ENCODE measurements around the gene GPRASP1.

The GPRASP1 gene, protein sequence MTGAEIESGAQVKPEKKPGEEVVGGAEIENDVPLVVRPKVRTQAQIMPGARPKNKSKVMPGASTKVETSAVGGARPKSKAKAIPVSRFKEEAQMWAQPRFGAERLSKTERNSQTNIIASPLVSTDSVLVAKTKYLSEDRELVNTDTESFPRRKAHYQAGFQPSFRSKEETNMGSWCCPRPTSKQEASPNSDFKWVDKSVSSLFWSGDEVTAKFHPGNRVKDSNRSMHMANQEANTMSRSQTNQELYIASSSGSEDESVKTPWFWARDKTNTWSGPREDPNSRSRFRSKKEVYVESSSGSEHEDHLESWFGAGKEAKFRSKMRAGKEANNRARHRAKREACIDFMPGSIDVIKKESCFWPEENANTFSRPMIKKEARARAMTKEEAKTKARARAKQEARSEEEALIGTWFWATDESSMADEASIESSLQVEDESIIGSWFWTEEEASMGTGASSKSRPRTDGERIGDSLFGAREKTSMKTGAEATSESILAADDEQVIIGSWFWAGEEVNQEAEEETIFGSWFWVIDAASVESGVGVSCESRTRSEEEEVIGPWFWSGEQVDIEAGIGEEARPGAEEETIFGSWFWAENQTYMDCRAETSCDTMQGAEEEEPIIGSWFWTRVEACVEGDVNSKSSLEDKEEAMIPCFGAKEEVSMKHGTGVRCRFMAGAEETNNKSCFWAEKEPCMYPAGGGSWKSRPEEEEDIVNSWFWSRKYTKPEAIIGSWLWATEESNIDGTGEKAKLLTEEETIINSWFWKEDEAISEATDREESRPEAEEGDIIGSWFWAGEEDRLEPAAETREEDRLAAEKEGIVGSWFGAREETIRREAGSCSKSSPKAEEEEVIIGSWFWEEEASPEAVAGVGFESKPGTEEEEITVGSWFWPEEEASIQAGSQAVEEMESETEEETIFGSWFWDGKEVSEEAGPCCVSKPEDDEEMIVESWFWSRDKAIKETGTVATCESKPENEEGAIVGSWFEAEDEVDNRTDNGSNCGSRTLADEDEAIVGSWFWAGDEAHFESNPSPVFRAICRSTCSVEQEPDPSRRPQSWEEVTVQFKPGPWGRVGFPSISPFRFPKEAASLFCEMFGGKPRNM (N-terminal part only)

DNA sequence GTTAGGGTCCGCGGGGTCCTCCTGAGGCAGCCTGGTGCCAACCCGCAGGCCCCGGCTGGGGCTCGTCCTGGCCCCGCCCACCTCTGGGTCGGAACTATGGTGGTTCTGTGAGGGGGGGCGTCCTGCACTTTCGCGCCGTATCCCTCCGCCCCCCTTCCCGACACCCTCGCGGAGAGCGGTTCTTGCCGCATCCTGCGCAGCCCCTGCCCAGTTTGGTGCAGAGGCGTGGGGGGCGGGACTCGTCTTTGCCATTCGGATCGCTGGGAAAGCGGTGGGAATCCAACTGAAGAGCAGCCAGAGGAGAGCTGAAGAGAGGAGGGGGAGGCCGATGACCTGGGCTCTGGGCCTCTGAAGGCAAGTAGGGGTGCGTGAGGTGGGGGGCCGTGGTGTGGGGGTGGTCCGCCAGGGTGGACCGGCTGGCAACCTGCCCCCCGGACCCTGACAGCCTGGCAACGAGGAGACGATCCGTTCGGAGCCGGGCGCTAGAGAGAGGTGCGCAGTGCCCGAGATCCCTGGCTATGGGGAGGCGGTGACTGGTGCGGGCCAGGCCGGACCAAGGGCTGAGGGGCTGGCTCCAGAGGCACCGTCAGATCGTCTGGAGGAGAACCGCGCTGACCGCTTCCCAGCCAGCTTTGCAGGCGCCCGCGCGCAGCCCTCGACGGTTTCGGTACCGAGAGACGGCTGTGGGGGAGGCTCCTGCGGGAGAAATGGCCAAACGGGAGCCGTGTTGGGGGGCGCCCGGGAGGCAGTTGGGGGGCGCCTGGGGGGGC is at the start of gene GPRASP1:
GPRASP1 (plus strand) TSS at position 242 of the 770 bp plus-strand sequence. CDS start 2,431 bp downstream, outside the sequence.
- TF ChIP-seq GATA2 (IDR thresholded peaks at IDR 0.05; ENCODE audit: low read depth, low read length) (no peak), GATA3 (IDR thresholded peaks at IDR 0.05; ENCODE audit: low read depth, low read length) (no peak)

DNA sequence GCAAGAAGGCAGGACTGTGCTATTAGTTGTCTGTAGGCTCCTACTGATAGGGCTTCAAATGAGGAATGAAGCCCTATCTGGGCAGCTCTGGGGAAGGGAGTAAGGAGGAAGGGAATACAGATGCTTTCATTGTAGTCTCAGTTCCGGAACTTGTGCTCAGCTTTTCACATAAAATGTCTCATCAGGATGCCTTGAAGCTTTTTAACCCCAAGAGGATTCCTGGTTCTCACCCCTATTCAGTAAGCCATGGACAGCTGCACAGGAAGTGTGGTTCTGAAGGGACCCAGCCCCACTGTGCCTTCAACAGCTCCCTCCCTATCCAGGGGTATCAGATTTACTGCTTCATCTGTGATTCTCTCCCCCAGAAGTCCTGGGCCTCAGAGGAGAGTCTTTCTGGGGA is 47.0 kb upstream of the GPRASP1 start:
- TF ChIP-seq GATA2 (IDR thresholded peaks at IDR 0.05; ENCODE audit: low read depth, low read length) (no peak), GATA3 (IDR thresholded peaks at IDR 0.05; ENCODE audit: low read depth, low read length) (no peak)

DNA sequence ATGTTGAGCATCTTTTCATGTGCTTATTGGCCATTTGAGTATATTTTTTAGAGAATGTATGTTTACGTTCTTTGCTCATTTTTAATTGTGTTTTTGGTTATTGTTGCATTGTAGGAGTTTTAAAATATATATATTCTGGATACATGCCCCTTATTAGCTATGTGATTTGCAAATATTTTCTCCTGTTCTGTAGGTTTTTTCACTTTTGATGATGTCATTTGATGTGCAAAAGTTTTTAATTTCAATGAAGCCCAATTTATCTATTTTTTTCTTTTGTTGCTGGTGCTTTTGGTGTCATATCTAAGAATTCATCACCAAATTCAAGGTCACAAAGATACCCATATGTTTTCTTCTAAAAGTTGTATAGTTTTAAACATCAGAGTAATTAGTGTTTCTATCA is 45.2 kb upstream of the GPRASP1 start:
- no peak for TF ChIP-seq GATA2 (IDR thresholded peaks at IDR 0.05; ENCODE audit: low read depth, low read length)

DNA sequence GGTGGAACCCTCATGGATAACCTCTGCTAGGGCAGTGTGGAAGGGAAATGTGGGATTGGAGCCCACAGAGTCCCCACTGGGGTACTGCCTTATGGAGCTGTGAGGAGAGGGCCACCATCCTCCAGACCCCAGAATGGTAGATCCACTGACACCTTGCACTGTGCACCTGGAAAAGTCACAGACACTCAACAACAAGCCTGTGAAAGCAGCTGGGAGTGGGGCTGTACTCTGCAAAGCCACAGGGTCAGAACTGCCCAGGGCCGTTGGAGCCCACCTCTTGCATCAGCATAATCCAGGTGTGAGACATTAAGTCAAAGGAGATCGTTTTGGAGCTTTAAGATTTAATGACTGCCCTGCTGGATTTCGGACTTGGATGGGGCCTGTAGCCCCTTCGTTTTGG is 40.4 kb upstream of the GPRASP1 start:
- TF ChIP-seq GATA2 (IDR thresholded peaks at IDR 0.05; ENCODE audit: low read depth, low read length) (no peak), GATA3 (IDR thresholded peaks at IDR 0.05; ENCODE audit: low read depth, low read length) (no peak)

DNA sequence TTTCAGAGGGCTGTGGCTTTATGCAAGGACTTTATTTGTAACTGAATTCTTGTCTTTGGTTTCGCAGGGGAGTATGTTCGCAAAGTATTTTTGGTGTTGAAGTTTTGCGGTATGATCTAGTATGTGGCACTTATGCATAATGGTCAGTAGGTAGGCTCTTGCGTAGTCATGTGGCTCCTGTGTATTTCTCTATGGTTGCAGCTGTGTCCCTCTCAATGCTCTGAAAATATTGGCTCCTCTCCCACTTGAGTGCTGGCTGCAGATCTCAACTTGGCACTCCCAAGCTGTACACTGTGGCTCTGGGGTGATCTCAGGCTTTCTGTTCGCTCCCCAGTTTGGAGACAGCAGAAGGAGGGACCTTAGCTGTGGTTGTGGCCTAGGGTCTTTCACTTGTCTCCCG is 27.2 kb upstream of the GPRASP1 start:
- TF ChIP-seq GATA3 (IDR thresholded peaks at IDR 0.05; ENCODE audit: low read depth, low read length) (no peak), GATA2 (IDR thresholded peaks at IDR 0.05; ENCODE audit: low read depth, low read length) (no peak)

DNA sequence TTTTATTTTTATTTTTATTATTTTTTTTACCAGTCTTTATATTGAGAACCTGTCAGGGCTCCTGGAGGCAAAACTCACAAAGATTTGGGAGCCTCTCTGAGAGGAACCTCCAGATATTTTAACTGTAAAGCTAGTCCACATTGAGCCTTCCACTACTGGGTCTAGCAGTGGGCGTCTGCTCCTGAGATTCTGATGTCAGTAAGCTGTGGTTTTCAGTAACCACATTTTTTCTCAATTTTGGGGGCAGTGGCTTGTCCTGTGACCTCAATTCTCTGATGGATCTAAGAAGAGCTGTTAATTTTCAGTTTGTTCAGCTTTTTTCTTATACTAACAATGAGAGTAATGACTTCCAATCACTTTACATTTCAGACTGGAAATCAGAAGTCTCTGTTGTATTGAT is 23.6 kb upstream of the GPRASP1 start:
- no peak for TF ChIP-seq GATA2 (IDR thresholded peaks at IDR 0.05; ENCODE audit: low read depth, low read length)
- no peak for TF ChIP-seq GATA3 (IDR thresholded peaks at IDR 0.05; ENCODE audit: low read depth, low read length)

DNA sequence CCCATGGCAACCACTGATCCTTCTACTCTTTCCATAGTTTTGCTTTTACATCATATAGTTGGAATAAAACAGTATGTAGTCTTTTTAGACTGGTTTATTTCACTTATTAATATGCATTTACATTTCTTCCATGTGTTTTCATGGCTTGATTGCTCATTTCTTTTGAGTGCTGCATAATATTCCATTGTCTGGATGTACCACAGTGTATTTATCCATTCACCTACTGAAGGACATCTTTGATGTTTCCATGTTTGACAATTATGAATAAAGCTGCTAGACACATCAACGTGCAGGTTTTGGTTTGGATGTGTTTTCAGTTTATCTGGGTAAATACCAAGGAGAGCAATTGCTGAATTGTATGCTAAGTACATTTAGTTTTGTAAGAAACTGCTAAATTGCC is 13.7 kb upstream of the GPRASP1 start:
- TF ChIP-seq GATA3 (IDR thresholded peaks at IDR 0.05; ENCODE audit: low read depth, low read length): no peak
- TF ChIP-seq GATA2 (IDR thresholded peaks at IDR 0.05; ENCODE audit: low read depth, low read length): no peak

DNA sequence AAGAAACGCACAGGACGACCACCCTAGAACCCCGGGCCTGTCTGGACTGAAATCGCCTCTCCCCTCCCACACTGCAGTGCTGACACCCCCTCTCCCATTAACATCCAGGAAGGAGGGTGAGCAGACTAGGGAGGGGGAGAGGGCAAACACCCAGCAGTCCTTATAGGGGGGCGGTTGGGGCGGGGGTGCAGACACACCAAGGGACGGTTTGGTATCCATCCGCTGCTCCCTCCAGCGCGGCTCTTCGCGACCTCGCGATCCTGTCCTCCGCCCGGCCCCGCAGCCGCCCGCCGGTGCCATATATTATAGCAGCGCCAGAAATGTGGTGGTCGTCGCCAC is 411 bp upstream of the GPRASP1 start:
- TF ChIP-seq GATA3 (IDR thresholded peaks at IDR 0.05; ENCODE audit: low read depth, low read length): no peak
- TF ChIP-seq GATA2 (IDR thresholded peaks at IDR 0.05; ENCODE audit: low read depth, low read length): no peak

DNA sequence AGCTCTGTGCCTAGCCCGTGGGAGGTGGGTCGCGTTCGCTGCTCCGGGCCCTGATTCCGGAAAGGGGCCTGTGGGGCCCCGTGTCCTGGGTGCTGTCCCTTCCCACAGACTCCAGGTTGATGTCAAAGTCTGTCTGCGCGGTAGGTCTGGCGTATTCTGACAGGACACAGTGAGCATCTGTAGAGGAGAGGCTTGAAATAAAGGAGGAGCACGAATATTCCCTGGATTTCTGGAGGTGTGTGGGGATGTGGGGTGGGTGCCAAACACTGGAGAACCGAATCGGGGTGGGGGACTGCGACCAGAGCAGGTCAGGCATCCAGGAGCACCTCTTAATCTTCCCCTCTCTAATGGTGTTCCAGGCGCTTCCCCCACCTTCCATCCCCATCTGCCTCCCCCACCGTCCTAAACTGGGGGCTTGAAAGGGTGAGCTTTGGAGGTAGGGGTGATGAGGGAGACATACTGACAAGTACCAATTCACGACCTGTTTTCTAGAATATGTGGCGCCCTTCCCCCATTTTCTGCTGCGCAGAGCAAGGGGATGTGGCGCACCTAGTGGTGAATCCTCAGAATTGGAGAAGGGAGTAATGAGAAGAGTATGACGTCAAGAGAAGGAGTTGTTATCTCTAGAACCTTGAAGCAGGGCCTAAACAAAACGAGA is 877 bp downstream of the GPRASP1 start:
- TF ChIP-seq GATA3 (IDR thresholded peaks at IDR 0.05; ENCODE audit: low read depth, low read length) (no peak), GATA2 (IDR thresholded peaks at IDR 0.05; ENCODE audit: low read depth, low read length) (no peak)

DNA sequence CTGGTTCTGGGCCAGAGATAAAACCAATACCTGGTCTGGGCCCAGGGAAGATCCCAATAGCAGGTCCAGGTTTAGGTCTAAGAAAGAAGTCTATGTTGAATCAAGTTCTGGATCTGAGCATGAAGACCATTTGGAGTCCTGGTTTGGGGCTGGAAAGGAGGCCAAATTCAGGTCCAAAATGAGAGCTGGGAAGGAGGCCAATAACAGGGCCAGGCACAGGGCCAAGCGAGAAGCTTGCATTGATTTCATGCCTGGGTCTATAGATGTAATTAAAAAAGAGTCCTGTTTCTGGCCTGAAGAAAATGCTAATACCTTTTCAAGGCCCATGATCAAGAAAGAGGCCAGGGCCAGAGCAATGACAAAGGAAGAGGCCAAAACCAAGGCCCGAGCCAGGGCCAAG is 3.4 kb downstream of the GPRASP1 start:
- TF ChIP-seq GATA2 (IDR thresholded peaks at IDR 0.05; ENCODE audit: low read depth, low read length) (no peak), GATA3 (IDR thresholded peaks at IDR 0.05; ENCODE audit: low read depth, low read length) (no peak)

DNA sequence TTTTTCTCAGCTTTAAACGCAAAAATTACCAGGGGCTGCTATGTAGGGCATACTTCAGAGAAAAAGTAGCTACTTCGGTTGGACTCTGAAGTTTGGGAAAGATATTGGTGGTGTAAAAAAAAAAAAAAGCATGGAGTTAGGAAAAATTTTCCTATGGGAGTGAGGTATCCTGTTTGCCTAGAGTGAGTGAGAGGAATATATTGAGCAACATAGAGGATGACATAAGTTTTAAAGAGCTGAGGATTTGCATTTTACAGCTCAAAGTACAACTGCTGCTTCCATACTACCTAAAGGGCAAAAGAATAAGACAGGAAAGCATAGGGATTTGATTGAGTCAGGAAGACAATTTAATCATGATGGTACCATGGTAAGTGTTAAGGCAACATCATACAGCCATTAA is 7.3 kb downstream of the GPRASP1 start:
- no peak for TF ChIP-seq GATA3 (IDR thresholded peaks at IDR 0.05; ENCODE audit: low read depth, low read length)
- TF ChIP-seq GATA2 (IDR thresholded peaks at IDR 0.05; ENCODE audit: low read depth, low read length): no peak

DNA sequence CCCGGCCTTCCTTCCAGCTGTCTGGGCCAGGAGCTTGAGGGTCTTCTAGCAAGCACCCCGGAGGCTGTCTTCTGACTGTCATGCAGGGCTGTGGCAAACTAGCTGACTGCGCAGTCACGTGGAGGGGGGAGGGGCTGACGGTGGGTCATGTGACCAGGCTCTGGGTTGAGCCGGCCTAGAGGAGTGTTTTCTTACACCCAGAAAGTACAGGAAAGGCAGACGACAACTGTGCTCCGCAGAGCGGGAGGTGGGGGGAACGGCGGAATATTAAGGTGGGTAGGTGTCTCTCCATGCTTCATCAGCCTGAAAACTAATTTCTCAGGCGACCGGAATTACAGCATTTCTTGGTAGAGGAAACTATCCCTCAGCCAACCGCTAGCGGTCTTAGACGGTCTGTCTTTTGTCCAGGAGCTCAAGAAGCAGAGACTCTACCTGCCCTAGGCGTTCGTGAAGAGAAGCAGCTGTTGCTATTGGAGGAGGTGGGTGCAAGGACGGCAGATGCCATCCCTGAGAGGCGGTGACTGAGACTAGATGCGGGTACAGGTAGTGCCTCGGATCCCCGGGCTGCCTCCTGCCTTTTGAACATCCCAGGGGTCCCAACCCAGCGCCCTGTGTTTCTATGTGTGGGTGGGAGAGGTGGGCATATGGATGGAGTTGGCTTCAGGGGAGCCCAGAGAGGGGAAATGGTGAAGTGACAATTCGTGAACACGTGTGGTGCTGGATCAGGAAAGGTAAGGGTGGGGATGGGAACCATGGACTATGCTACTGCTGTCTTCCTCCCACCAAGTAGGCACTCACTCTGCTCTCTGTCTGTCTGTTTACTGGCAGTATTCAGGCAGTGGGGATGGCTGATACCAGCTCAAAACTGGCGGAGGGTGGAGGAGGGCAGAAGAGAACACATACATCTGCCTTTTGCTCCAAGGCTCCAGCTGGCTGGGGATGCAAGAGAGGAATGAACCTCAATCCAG is 8.8 kb downstream of the GPRASP1 start:
- TF ChIP-seq GATA2 (IDR thresholded peaks at IDR 0.05; ENCODE audit: low read depth, low read length) (no peak), GATA3 (IDR thresholded peaks at IDR 0.05; ENCODE audit: low read depth, low read length) (no peak)

Data from SH-SY5Y (cell line).